Fibroblast of the aortic adventitia (primary cell): ENCODE measurements around the gene NUDT5. TPM values are rescaled to one million over a fixed set of nuclear protein-coding genes. Genes with fewer than 3 reads are reported as not detected.

Source experiments
- DNase-seq: peaks from one replicate; pipeline ENCODE4 v3.0.0-alpha.2; 2010; ENCODE audit warnings: low read depth
- H3K4me3 ChIP-seq: 2 replicates; pipeline ENCODE4 v1.5.1; 2011; ENCODE audit warnings: low read depth, mild to moderate bottlenecking, control low read depth, low read length, moderate library complexity
- CTCF ChIP-seq: IDR thresholded peaks from 2 replicates; pipeline ENCODE4 v1.5.1; 2011; ENCODE audit warnings: mild to moderate bottlenecking, low read length, control low read depth, inconsistent platforms; ENCODE audit not compliant: insufficient read depth
- total RNA-seq: library from RNA; depleted of rRNA; stranded (reverse); fragments of >200 nt; gene quantifications from 2 replicates; pipeline ENCODE4 v1.2.3, GENCODE V29; 2012; ENCODE audit warnings: low replicate concordance

Gene NUDT5
- total RNA-seq, 1 donor = 63.9 TPM

GRCh38 chr10:12164085-12164484 lies 31.6 kb downstream of the NUDT5 start:
- TF ChIP-seq CTCF = no peak
- H3K4me3 ChIP-seq = no peak overlapping the region
- no peak for DNase-seq

GRCh38 chr10:12162927-12163326 lies 32.8 kb downstream of the NUDT5 start:
- no peak for TF ChIP-seq CTCF
- DNase-seq = no peak
- H3K4me3 ChIP-seq = no peak overlapping the region

GRCh38 chr10:12160664-12161063 lies 35.0 kb downstream of the NUDT5 start:
- no peak for TF ChIP-seq CTCF
- no peak overlapping the region for H3K4me3 ChIP-seq
- DNase-seq = no peak

- H3K4me3 ChIP-seq = no peak overlapping the region
- DNase-seq = no peak
- no peak for TF ChIP-seq CTCF
These were observed 37.6 kb downstream of the NUDT5 start for GRCh38 chr10:12158111-12158510.

- no peak overlapping the region for H3K4me3 ChIP-seq
- TF ChIP-seq CTCF = no peak
These were observed 39.1 kb downstream of the NUDT5 start for GRCh38 chr10:12156367-12157123.

GRCh38 chr10:12154516-12154915 lies 41.2 kb downstream of the NUDT5 start:
- no peak for DNase-seq
- no peak for TF ChIP-seq CTCF
- no peak overlapping the region for H3K4me3 ChIP-seq

More at GRCh38 chr10:12156367-12157123, 39.1 kb downstream of the NUDT5 start:
- no peak for DNase-seq

GRCh38 chr10:12150163-12150562 lies 45.5 kb downstream of the NUDT5 start:
- H3K4me3 ChIP-seq = no peak overlapping the region
- TF ChIP-seq CTCF = no peak
- no peak for DNase-seq
